ENCODE data around the gene KCNIP3.

Gene KCNIP3

DNA sequence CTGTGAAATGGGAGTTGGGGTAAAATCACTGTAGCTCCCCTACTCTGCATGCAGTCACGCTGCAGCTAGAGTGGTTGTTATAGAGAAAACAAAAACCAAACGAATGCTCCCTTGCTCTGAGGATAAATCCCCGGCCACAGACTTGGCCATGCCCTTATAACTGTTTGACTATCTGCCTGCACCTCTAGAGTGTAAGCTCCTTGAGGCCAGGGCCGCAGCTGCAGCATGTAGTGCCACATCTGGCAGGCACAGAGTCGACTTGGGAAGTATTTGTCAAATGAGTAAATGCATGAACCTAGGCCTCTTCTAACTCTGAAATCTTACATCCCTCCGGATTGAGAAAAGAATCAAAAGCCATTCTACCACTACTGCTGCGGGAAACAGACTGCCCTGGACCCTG, 35.9 kb downstream of the KCNIP3 start:
- H3K4me1 Mint-ChIP-seq (ENCODE audit: low read depth), result no peaks in the 10 kb centered on the region
- no peaks in the 10 kb centered on the region for H3K36me3 Mint-ChIP-seq (ENCODE audit: low read depth)
- no peaks in the 10 kb centered on the region for H3K27me3 Mint-ChIP-seq
- H3K27ac Mint-ChIP-seq, result no peak overlapping the region
- DNase-seq, result no peak
- H3K9me3 Mint-ChIP-seq, result no peaks in the 10 kb centered on the region
- H3K4me3 Mint-ChIP-seq, result no peak overlapping the region

DNA sequence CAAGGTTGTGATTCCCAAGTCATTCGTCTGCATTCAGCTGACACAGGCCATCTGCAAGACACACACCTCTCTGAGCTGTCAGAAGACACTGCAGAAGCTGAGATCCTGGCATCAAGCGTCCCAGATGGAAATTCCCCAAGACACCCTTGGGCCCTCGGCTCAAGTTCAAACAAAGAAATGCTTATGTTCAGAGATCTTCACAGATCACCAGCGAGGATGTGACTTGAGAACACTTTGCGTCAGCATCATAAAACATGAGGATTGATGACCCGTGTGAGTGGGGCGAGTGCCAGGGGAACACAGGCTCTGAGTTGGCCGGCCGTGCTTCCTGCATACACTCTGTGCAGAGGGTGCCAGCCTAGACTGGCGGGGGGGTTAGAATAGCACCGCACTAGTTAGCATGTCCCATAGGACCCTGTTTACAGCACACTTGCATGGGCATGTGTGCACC, 36.8 kb downstream of the KCNIP3 start:
- no peaks in the 10 kb centered on the region for H3K4me1 Mint-ChIP-seq (ENCODE audit: low read depth)
- DNase-seq, result no peak
- no peaks in the 10 kb centered on the region for H3K9me3 Mint-ChIP-seq
- no peaks in the 10 kb centered on the region for H3K27me3 Mint-ChIP-seq
- no peaks in the 10 kb centered on the region for H3K36me3 Mint-ChIP-seq (ENCODE audit: low read depth)
- no peak overlapping the region for H3K4me3 Mint-ChIP-seq
- no peak overlapping the region for H3K27ac Mint-ChIP-seq

DNA sequence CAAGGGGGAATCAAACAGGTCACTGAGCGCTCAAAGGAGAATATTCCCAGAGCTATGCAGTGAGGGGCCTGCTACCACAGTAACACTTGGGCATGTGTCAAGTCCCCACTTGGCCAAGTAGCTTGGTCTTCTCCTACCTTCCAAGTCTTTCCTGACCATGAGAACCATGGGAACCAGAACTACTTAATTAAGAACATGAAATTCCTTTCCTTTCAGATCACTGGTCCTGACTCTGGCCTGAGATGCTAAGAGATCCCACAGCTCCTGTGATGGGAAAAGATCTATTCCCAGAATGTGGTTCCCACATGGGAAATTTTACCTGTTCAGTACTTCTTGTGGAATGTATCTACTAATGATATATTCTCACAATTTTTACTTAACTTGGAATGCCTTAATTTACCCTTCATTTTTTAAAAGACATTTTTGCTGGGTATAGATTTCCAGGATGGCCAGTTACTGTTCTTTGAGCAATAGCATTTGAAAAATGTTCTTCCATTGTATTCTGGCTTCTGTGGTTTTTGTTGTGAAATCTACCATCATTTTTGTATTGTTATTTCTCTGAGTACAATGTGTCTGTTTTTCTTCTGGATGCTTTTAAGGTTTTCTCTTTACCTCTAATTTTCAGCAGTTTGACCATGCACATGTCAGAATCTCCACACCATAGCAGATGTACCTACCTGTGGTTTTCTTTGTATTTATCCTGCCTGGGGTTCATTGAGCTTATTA, 37.9 kb downstream of the KCNIP3 start:
- no peaks in the 10 kb centered on the region for H3K4me1 Mint-ChIP-seq (ENCODE audit: low read depth)
- no peak overlapping the region for H3K4me3 Mint-ChIP-seq
- H3K36me3 Mint-ChIP-seq (ENCODE audit: low read depth), result no peaks in the 10 kb centered on the region
- no peak for DNase-seq
- no peaks in the 10 kb centered on the region for H3K9me3 Mint-ChIP-seq
- H3K27ac Mint-ChIP-seq, result no peak overlapping the region
- no peaks in the 10 kb centered on the region for H3K27me3 Mint-ChIP-seq

DNA sequence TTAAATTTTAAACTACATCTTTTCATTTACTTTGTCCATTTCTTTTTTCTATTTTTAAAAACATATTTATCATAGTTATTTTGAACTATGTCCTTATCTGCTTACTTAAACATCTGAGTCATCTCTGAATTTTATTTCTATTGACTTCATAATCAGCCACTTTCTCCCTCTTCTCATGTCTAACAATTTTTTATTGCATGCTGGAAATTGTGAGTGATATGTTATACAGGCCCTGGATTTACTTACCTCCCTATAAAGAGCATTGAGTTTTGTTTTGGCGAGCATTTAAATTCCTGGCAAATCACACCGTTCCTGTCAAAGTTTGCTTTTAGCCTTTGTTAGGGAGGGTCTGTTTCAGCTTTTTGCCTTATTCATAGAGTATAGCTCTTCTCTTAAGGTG, 39.3 kb downstream of the KCNIP3 start:
- no peak overlapping the region for H3K27ac Mint-ChIP-seq

DNA sequence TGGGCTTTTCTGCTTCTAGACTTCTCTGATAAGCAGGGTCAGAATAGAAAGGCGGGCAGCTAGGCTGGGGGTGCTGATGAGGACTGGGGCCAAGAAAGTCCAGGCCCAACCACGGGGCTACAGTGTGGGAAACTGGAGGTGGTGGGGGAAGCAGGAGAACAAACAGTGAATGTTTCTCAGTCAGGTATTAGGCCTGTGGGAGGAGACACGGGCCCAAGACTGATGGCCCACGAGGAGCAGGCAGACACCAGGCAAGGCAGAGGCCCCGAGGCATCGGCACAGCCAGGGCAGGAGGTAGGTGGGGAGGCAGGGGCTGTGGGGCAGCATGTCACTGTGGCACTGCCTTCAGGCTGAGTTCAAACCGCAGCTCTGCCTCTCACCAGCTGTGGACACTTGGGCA, 40.7 kb downstream of the KCNIP3 start:
- no peak overlapping the region for H3K27ac Mint-ChIP-seq
- H3K36me3 Mint-ChIP-seq (ENCODE audit: low read depth), result no peaks in the 10 kb centered on the region
- no peak overlapping the region for H3K4me3 Mint-ChIP-seq
- no peaks in the 10 kb centered on the region for H3K4me1 Mint-ChIP-seq (ENCODE audit: low read depth)
- peaks cover 18% of the 10 kb centered on the region for H3K27me3 Mint-ChIP-seq
- DNase-seq, result no peak
- no peaks in the 10 kb centered on the region for H3K9me3 Mint-ChIP-seq

More for the DNA sequence above, 39.3 kb downstream of the KCNIP3 start:
- no peaks in the 10 kb centered on the region for H3K4me1 Mint-ChIP-seq (ENCODE audit: low read depth)
- no peaks in the 10 kb centered on the region for H3K36me3 Mint-ChIP-seq (ENCODE audit: low read depth)
- no peaks in the 10 kb centered on the region for H3K9me3 Mint-ChIP-seq
- peaks cover 7% of the 10 kb centered on the region for H3K27me3 Mint-ChIP-seq
- no peak for DNase-seq
- no peak overlapping the region for H3K4me3 Mint-ChIP-seq

DNA sequence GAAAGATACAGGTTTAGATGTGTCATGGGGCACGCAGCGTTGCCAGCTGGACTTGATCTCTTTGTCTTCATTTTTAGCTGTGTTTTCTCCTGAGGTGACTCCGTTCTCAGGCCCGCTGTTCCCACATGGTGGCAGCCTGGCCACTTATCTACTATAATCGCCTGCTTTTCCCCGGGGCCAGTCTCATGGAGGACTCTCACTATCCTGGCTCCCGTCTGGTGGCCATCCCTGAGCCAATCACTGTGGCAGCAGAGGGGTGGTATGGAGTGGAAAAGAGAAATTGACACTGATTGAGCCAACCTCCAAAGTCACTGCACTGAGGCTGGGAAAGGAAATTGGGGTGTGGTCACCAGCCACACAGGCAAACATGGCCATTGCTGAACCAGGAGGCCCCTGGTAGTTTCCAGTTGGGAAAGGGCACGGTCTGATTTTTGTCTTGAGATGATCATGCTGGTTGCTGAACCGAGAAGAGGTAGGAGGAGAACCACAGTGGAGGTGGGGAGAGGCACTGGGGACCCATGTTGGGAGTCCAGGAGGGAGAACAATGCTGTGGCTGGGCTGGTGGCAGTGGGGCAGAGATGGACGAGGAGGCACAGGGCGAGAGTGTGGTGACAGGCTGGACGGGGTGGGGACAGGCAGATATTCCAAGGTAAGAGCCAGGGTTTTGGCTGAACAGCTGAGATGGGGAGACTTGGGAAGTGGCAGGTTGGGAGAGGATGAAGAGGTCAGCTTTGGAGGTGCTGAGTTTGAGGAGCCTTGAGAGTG, 45.6 kb downstream of the KCNIP3 start:
- H3K27ac Mint-ChIP-seq, result no peak overlapping the region
- H3K27me3 Mint-ChIP-seq, result peaks cover 54% of the 10 kb centered on the region
- H3K4me1 Mint-ChIP-seq (ENCODE audit: low read depth), result peaks cover 2% of the 10 kb centered on the region
- no peak for DNase-seq
- H3K9me3 Mint-ChIP-seq, result no peaks in the 10 kb centered on the region
- no peaks in the 10 kb centered on the region for H3K36me3 Mint-ChIP-seq (ENCODE audit: low read depth)
- H3K4me3 Mint-ChIP-seq, result no peak overlapping the region

DNA sequence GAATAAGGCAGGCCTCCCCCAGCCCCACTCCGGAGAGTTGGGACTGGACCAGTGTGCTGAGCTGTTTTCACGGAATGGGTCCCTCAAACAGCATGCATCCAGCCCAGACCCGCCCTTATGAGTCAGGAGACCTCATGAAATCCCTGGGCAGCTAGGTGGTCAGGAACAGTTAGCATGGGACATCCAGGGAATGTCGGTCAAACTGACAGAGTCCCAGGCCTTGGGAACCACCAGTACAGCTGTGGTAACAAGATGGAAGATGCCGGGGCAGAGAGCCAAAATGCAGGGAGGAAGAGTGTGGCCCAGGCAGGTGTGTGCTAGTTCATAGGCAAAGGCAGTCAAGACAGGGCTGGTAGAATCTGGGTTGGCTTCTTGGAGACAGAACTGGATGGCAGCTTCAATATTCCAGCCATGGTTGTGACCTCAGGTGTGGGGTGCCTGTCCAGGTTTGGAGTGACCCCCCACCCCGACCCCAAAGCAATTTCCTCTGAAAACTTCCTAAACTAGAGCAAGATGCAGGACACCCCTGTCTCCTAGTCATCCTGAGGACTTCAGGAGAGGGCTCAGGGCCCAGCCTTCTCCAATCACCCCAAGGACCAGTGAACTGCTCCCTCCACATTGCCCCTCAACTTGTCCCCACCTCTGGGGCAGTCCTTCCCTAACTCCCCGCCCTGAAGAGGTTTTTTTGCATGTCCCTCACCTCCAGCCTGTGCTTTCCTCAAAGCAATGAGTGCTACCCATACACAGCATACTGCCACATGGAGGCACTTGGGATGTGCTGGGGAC, 46.5 kb downstream of the KCNIP3 start:
- no peak overlapping the region for H3K4me3 Mint-ChIP-seq
- H3K9me3 Mint-ChIP-seq, result no peaks in the 10 kb centered on the region
- H3K36me3 Mint-ChIP-seq (ENCODE audit: low read depth), result no peaks in the 10 kb centered on the region
- peaks cover 62% of the 10 kb centered on the region for H3K27me3 Mint-ChIP-seq
- peaks cover 2% of the 10 kb centered on the region for H3K4me1 Mint-ChIP-seq (ENCODE audit: low read depth)
- H3K27ac Mint-ChIP-seq, result no peak overlapping the region
- peak; percentile 12 for DNase-seq

DNA sequence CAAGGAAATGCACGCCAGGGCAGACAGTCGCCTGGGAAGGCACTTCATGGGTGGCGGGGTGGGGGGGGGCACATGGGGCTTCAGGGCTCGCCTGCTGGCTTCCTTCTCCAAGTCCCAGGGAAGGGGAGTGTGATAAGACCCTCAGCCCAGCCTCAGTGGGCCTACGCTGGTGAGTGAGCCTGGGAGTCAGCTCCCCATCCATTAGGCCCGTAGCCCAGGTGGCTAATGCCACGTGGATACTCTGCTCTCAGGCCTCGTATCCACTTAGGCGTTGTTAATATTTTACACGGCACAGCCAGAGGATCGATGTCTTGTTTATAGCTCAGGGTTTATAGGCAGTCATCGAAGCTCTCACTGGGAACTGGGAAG, 47.1 kb downstream of the KCNIP3 start:
- peaks cover 2% of the 10 kb centered on the region for H3K4me1 Mint-ChIP-seq (ENCODE audit: low read depth)
- no peaks in the 10 kb centered on the region for H3K36me3 Mint-ChIP-seq (ENCODE audit: low read depth)
- H3K4me3 Mint-ChIP-seq, result no peak overlapping the region
- DNase-seq, result no peak
- H3K27ac Mint-ChIP-seq, result no peak overlapping the region
- H3K9me3 Mint-ChIP-seq, result no peaks in the 10 kb centered on the region
- H3K27me3 Mint-ChIP-seq, result peaks cover 66% of the 10 kb centered on the region

DNA sequence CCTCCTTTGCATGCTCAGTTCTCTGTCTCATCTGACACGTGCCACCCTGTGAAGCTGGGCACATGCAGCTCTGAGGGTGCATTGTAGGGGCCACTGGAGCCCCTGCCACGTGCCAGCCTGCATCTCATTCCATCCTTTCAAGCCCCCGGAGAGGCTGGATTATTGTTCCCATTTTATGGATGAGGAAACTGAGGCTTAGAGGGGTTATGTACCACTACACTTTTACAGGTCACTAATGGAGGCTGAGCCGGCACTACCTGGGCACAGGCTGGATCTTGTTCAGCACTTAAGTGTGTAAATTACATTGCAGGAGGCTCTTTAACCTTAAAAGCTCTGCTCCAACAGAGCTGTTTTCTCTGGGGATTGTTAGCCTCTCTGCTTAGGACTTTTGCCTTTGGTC, 47.5 kb downstream of the KCNIP3 start:
- H3K9me3 Mint-ChIP-seq, result no peaks in the 10 kb centered on the region
- no peak overlapping the region for H3K4me3 Mint-ChIP-seq
- no peaks in the 10 kb centered on the region for H3K36me3 Mint-ChIP-seq (ENCODE audit: low read depth)
- DNase-seq, result peak; percentile 13
- H3K27me3 Mint-ChIP-seq, result peaks cover 70% of the 10 kb centered on the region
- H3K4me1 Mint-ChIP-seq (ENCODE audit: low read depth), result peaks cover 2% of the 10 kb centered on the region
- no peak overlapping the region for H3K27ac Mint-ChIP-seq

DNA sequence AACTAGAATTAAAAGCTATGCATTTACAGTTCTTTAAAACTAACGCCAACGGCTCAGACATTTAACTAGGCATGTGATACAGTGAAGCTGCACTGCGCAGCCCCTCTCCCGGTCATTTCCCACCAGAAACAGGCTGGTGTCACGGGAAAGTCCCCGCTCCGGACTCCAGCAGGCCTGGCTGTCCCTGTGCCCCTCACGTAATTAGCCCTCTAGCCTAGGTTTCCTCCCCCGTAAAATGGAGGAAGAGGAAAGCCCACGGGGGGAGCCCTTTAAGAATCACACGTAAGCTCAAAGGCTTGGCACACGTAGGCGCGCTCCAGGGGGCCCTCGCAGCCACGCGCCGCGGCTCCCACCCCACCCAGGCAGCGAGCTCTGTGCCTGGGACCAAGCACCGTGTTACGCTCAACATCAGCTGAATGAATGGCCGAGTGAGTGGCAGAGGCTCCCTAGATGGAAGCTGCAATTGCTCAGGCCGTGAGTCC, 48.0 kb downstream of the KCNIP3 start:
- Mint-ChIP-seq H3K27ac (no peak overlapping the region), H3K4me3 (peak overlapping the region; percentile 76), H3K4me1 (ENCODE audit: low read depth) (peaks cover 2% of the 10 kb centered on the region), H3K36me3 (ENCODE audit: low read depth) (no peaks in the 10 kb centered on the region), H3K27me3 (peaks cover 74% of the 10 kb centered on the region), H3K9me3 (no peaks in the 10 kb centered on the region)
- DNase-seq, result no peak

DNA sequence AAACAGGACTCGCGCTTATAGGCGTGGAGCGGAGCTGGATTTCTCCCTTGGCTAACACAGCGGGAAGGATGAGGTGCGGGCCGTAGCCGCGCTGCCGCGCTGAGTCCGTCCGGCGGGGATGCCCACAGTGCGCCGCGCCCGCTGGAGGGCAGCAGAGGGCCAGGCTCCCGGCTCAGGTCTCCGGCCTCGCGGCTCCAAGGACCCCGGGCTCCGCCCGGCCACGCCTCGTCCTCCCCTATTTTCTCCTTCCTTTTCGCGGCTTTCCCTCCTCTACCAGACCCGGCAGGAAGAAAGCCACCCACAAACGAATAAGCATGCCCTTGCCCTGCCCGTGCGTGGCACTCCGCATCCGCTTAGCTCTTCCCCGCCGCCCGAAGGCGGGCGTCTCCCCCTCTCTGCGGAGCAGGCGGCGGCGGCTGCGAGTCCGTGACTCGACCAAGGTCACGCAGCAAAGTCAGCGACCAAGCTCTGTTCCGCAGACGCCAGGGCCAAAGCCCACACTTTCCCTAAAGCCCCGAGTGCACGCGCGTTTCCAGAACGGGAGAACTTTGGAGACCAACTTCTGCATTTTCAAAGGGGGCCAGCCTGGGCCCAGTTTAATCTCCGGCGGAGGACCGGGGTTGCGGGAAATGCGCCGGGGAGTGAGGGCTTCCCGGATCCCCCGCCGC, 48.5 kb downstream of the KCNIP3 start:
- Mint-ChIP-seq H3K27ac (no peak overlapping the region), H3K9me3 (no peaks in the 10 kb centered on the region), H3K27me3 (peaks cover 71% of the 10 kb centered on the region)

DNA sequence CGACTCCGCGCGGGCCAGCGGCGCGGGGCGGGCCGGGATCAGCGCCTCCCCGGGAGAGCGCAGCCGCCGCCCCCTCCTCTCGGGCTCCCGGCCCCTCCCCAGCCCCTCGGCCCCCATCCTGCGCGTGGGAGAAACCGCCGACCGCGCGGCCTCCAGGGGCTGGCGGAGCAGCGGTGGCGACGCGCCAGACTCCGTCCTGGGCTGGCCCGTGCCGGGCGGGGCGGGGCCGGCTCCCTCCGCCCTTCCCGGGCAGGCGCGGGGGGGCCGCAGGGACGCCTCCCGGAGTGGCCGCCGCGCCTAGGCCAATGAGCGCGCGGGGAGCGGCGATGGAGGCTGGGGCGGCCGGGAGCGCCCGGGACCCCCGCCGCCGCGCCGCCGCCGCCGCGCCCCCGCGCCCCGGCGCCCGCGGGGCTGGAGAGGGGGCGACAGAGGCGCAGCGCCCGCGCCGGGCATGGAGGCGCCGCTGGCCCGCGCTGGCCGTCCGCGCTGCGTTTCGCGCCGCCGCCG, 49.1 kb downstream of the KCNIP3 start:
- no peak overlapping the region for H3K4me3 Mint-ChIP-seq
- no peak overlapping the region for H3K27ac Mint-ChIP-seq
- no peaks in the 10 kb centered on the region for H3K9me3 Mint-ChIP-seq
- H3K27me3 Mint-ChIP-seq, result peaks cover 68% of the 10 kb centered on the region
- DNase-seq, result no peak
- peaks cover 2% of the 10 kb centered on the region for H3K4me1 Mint-ChIP-seq (ENCODE audit: low read depth)
- H3K36me3 Mint-ChIP-seq (ENCODE audit: low read depth), result no peaks in the 10 kb centered on the region

More for the DNA sequence above, 48.5 kb downstream of the KCNIP3 start:
- peak; percentile 81 for DNase-seq
- Mint-ChIP-seq H3K4me3 (peak overlapping the region; percentile 76), H3K4me1 (ENCODE audit: low read depth) (peaks cover 2% of the 10 kb centered on the region), H3K36me3 (ENCODE audit: low read depth) (no peaks in the 10 kb centered on the region)

DNA sequence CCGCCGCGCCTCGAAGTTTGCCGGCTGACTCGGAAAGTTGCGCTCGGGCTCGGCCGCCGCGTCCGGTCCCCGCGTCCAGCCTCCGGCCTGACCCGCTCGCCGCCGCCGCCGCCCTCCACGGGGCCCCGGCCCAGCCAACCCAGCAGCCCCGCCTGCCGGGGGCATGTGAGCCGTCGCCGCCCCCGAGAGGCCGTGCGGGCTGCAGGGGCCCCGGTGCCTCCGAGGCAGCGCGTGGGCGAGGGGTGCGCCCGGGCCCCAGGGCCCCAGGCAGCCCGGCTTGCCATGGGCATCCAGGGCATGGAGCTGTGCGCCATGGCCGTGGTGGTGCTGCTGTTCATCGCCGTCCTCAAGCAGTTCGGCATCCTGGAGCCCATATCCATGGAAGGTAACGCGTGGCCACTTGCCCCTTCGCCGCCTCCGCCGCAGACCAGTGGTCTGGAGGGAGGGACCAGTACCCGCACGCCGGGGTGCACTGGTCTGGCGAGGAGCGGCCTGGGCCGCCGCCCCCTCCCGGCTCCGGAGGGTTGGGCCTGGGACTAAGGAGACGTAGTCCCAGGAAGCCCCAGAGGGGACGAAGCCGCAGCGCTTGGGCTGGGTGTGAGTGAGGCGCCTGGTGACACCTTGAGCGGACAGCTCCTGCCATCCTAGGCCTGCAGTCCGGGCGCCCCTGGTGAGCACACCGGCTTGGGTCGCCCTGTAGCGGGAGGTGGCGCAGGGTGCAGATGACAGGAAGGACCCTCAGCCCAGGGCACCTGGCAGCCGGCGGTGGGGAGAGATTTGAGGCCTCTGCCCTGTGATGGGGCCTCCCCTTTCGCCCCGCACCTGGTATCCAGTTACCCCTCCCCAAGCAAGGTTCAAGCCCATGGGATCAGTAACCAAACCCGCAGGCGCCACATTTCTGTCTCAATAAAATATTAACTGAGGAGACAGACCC, 49.9 kb downstream of the KCNIP3 start:
- no peak overlapping the region for H3K27ac Mint-ChIP-seq
- peaks cover 2% of the 10 kb centered on the region for H3K4me1 Mint-ChIP-seq (ENCODE audit: low read depth)
- no peak overlapping the region for H3K4me3 Mint-ChIP-seq
- no peaks in the 10 kb centered on the region for H3K36me3 Mint-ChIP-seq (ENCODE audit: low read depth)
- H3K9me3 Mint-ChIP-seq, result no peaks in the 10 kb centered on the region
- H3K27me3 Mint-ChIP-seq, result peaks cover 62% of the 10 kb centered on the region
- DNase-seq, result peak; percentile 37
